ENCODE measurements around the gene NAIF1. TPM values are rescaled to one million over a fixed set of nuclear protein-coding genes. Genes with fewer than 3 reads are reported as not detected.

NAIF1 gene
- total and polyA plus RNA-seq, 5 donors from 2014 or later = 7.8 to 16.8 (median 12.9) TPM

DNA sequence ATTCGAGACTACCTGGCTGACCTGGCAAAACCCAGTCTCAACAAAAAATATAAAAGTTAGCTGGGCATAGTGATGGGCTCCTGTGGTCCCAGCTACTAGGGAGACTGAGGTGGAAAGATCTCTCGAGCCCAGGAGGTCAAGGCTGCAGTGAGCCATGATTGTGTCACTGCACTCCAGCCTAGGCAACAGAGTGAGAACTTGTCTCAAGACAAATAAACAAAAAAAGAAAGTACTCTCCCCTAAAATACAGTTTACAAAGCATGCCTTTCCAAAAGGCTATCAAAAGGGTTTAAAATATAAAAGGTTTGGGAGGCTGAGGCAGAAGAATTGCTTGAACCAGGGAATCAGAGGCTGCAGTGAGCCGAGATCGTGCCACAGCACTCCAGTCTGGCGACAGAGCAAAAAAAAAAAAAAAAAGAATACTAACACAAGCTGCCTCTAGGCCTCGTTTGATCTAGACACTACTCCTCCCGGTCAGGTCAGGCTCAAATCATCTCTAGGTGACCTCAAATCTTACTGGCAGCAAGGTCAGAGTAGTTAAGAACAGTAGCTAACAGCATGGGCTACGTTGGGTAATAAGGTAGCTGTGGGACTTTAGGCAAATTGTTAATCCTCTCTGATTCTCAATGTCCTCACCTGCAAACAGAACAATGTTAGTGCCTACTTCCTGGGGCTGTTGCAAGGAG, 9.3 kb downstream of the NAIF1 start:
- Histone ChIP-seq H3K27me3 (ENCODE audit: control insufficient read depth, insufficient read depth, low read length) (no peaks in the 10 kb centered on the region), H3K9me3 (ENCODE audit: control insufficient read depth in 2 of 2, low read length in 2 of 2) (no peaks in the 10 kb centered on the region), H3K4me3 (ENCODE audit: low read depth, low read length) (no peak overlapping the region), H3K4me1 (ENCODE audit: control insufficient read depth, insufficient read depth, low read length, poor library complexity, severe bottlenecking) (peaks cover 25% of the 10 kb centered on the region), H3K27ac (ENCODE audit: insufficient read depth, low read length, poor library complexity, severe bottlenecking) (no peak overlapping the region), H3K36me3 (ENCODE audit: control insufficient read depth, insufficient read depth, low read length) (peaks cover 3% of the 10 kb centered on the region)
- ATAC-seq (ENCODE audit: low read depth in 2 of 2) (no peak), DNase-seq (no peak)
- peaks cover 6 to 25% (median 13%) of the 10 kb centered on the region in 4 donors for H3K4me1 Mint-ChIP-seq
- peak overlapping the region in 2 of 3 donors; percentile 7 to 58 for H3K27ac Mint-ChIP-seq
- no peaks in the 10 kb centered on the region for H3K27me3 Mint-ChIP-seq
- H3K36me3 Mint-ChIP-seq = peaks cover 4% of the 10 kb centered on the region
- H3K9me3 Mint-ChIP-seq = no peaks in the 10 kb centered on the region
- H3K4me3 Mint-ChIP-seq = no peak overlapping the region

DNA sequence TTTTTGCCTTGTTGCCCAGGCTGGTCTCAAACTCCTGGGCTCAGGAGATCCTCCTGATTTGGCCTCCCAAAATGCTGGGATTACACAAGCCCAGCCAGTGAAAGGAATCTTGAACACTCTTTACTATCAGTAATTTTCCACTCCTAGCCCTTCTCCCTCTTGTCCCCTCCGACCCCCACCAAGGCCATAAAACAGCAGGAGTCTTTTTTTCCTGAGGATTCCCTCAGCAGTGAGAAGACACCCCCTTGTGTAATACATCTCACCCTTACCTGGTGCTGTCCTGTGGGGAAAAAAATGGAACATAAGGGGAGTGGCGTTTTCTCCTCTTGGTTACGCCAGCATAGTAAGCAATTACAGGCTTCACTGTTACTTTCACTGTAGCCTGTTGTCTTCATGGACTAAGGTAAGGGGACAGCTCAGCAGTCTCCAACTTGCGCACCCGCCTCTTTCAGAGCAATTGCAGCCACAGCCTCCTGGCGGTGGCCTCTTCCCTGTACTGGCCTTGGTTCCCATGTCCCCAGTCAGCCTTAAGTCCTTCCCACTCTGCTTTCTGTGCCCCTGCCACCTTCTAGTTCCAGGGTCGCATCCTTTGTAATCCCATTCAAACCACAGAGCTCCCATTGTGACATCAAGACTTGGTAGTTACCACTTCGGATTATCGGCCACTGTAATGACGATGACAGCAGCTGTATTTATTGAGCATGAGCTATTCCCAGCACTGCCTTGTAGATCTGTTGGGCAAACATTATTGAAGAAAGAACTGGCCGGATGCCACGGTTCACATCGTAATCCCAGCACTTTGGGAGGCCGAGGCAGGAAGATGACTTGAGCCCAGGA, 10.0 kb downstream of the NAIF1 start:
- Histone ChIP-seq H3K27ac (ENCODE audit: insufficient read depth, low read length, poor library complexity, severe bottlenecking) (no peak overlapping the region), H3K9me3 (ENCODE audit: control insufficient read depth in 2 of 2, low read length in 2 of 2) (no peaks in the 10 kb centered on the region), H3K27me3 (ENCODE audit: control insufficient read depth, insufficient read depth, low read length) (no peaks in the 10 kb centered on the region), H3K36me3 (ENCODE audit: control insufficient read depth, insufficient read depth, low read length) (peaks cover 3% of the 10 kb centered on the region), H3K4me1 (ENCODE audit: control insufficient read depth, insufficient read depth, low read length, poor library complexity, severe bottlenecking) (peaks cover 18% of the 10 kb centered on the region), H3K4me3 (ENCODE audit: low read depth, low read length) (no peak overlapping the region)
- DNase-seq (no peak), ATAC-seq (ENCODE audit: low read depth in 2 of 2) (no peak)
- H3K4me1 Mint-ChIP-seq = peaks cover 6 to 17% (median 10%) of the 10 kb centered on the region in 4 donors
- peaks cover under 1% of the 10 kb centered on the region for H3K36me3 Mint-ChIP-seq
- H3K27ac Mint-ChIP-seq = peak overlapping the region in 1 of 3 donors; percentile 58
- no peak overlapping the region for H3K4me3 Mint-ChIP-seq
- H3K27me3 Mint-ChIP-seq = no peaks in the 10 kb centered on the region
- H3K9me3 Mint-ChIP-seq = no peaks in the 10 kb centered on the region

DNA sequence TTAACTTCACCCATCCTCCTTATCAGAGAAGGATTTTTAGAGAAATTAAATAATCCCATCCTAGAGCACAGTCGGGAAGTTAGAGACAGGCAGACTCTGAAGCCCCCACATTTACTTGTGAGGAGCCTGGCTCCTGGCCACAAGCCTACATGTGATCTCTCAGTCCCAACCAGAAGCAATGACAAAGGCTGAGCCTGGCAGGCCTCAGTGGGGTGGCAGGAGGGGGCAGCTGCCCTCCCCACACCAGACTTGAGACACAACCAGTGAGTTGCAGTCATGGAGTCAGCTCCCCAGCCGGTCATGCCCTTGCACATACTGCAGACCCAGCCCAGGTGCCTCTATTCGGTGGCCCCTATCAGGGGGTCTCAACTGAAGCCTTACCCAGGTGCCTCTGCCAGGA, 11.0 kb downstream of the NAIF1 start:
- no peak overlapping the region for H3K27ac ChIP-seq (ENCODE audit: insufficient read depth, low read length, poor library complexity, severe bottlenecking)
- no peaks in the 10 kb centered on the region for H3K27me3 Mint-ChIP-seq

DNA sequence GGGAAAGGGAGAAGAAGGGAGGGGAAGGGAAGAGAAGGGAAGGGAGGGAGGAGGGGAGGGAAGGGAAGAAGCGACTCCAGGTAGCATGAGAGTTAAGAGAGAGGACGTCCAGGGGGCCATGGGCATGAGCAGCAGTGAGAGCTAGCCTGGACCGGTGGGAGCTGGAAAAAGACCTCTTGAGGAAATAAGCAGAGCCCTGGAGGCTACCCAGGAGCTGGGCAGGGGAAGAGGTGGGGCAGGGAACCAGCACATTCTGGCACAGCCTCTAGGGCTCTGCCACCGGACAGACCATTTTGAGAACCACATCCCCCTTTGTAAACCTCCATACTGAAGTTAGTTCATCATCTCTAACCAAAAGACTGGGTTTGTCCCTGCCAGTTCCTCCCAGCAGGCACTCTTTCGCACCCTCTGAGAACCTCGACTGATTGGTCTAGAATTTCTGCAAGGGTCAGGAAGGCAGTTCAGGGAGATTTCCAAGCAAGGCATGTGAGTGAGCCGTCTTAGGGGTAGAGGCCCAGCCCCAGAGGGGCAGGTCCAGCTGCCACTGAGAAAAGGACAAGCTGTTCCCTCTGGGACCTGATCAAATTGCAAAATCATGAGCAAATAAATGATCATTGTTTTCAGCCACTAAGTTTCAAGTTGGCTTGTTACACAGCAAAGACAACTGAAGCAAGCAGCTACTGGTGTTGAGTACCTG, 11.6 kb downstream of the NAIF1 start:
- peaks cover 3% of the 10 kb centered on the region for H3K4me1 ChIP-seq (ENCODE audit: control insufficient read depth, insufficient read depth, low read length, poor library complexity, severe bottlenecking)
- no peaks in the 10 kb centered on the region for H3K27me3 ChIP-seq (ENCODE audit: control insufficient read depth, insufficient read depth, low read length)
- ATAC-seq (ENCODE audit: low read depth in 2 of 2) (peak in 1 of 2 donors; percentile 11), DNase-seq (no peak)
- Mint-ChIP-seq H3K27me3 (no peaks in the 10 kb centered on the region), H3K36me3 (no peaks in the 10 kb centered on the region), H3K27ac (no peak overlapping the region), H3K9me3 (no peaks in the 10 kb centered on the region), H3K4me1 (peaks cover 0 to 2% (median 0%) of the 10 kb centered on the region in 4 donors), H3K4me3 (no peak overlapping the region)
- H3K4me3 ChIP-seq (ENCODE audit: low read depth, low read length) = no peak overlapping the region
- no peak overlapping the region for H3K27ac ChIP-seq (ENCODE audit: insufficient read depth, low read length, poor library complexity, severe bottlenecking)
- no peaks in the 10 kb centered on the region for H3K36me3 ChIP-seq (ENCODE audit: control insufficient read depth, insufficient read depth, low read length)
- no peaks in the 10 kb centered on the region for H3K9me3 ChIP-seq (ENCODE audit: control insufficient read depth in 2 of 2, low read length in 2 of 2)

More for the DNA sequence above, 11.0 kb downstream of the NAIF1 start:
- H3K9me3 ChIP-seq (ENCODE audit: control insufficient read depth in 2 of 2, low read length in 2 of 2) = no peaks in the 10 kb centered on the region
- no peaks in the 10 kb centered on the region for H3K27me3 ChIP-seq (ENCODE audit: control insufficient read depth, insufficient read depth, low read length)
- Mint-ChIP-seq H3K4me1 (peaks cover 1 to 7% (median 3%) of the 10 kb centered on the region in 4 donors), H3K9me3 (no peaks in the 10 kb centered on the region), H3K4me3 (no peak overlapping the region), H3K27ac (no peak overlapping the region), H3K36me3 (no peaks in the 10 kb centered on the region)
- H3K4me1 ChIP-seq (ENCODE audit: control insufficient read depth, insufficient read depth, low read length, poor library complexity, severe bottlenecking) = peaks cover 9% of the 10 kb centered on the region
- no peaks in the 10 kb centered on the region for H3K36me3 ChIP-seq (ENCODE audit: control insufficient read depth, insufficient read depth, low read length)
- DNase-seq (no peak), ATAC-seq (ENCODE audit: low read depth in 2 of 2) (no peak)
- no peak overlapping the region for H3K4me3 ChIP-seq (ENCODE audit: low read depth, low read length)

DNA sequence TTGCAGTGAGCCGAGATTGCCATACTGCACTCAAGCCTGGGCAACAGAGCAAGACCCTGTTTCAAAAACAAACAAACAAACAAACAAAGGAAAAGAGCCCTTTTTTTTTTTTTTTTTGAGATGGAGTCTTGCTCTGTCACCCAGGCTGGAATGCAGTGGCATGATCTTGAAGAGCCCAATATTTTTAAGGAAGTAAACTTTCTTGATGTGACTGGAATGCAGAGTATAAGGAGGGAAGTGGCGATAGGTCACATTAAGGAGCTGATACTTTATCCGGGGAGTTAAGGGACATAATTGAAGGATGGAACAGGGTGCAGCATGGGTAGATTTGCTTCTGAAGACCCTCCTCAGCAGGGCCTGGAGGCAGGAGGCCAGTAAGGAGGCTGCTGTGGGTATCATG, 13.0 kb downstream of the NAIF1 start:
- no peaks in the 10 kb centered on the region for H3K36me3 Mint-ChIP-seq
- Histone ChIP-seq H3K27ac (ENCODE audit: insufficient read depth, low read length, poor library complexity, severe bottlenecking) (no peak overlapping the region), H3K4me1 (ENCODE audit: control insufficient read depth, insufficient read depth, low read length, poor library complexity, severe bottlenecking) (no peaks in the 10 kb centered on the region)

DNA sequence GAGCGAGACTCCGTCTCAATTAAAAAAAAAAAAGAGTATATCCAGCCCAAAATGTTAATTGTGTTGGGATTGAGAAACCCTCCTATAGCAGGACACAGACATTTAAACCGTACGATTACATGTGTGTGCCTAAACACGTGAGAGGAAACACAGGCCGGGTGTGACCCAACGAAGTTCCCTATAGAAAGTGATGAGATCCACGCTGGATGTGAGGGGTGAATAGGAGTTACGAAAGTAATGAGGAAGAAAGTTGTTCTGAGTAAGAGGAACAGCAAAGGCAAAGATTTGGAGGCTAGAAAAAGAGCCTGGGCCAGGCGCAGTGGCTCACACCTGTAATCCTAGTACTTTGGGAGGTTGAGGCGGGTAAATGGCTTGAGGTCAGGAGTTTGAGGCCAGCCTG, 13.6 kb downstream of the NAIF1 start:
- no peak overlapping the region for H3K4me3 ChIP-seq (ENCODE audit: low read depth, low read length)
- no peaks in the 10 kb centered on the region for H3K4me1 ChIP-seq (ENCODE audit: control insufficient read depth, insufficient read depth, low read length, poor library complexity, severe bottlenecking)
- no peak overlapping the region for H3K27ac ChIP-seq (ENCODE audit: insufficient read depth, low read length, poor library complexity, severe bottlenecking)
- Mint-ChIP-seq H3K4me3 (no peak overlapping the region), H3K4me1 (peaks cover 0 to 2% (median under 1%) of the 10 kb centered on the region in 4 donors), H3K27ac (no peak overlapping the region), H3K27me3 (no peaks in the 10 kb centered on the region), H3K9me3 (peaks cover 0 to 1% (median 0%) of the 10 kb centered on the region in 7 donors), H3K36me3 (no peaks in the 10 kb centered on the region)
- no peaks in the 10 kb centered on the region for H3K9me3 ChIP-seq (ENCODE audit: control insufficient read depth in 2 of 2, low read length in 2 of 2)
- DNase-seq (no peak), ATAC-seq (ENCODE audit: low read depth in 2 of 2) (no peak)
- H3K36me3 ChIP-seq (ENCODE audit: control insufficient read depth, insufficient read depth, low read length) = no peaks in the 10 kb centered on the region
- no peaks in the 10 kb centered on the region for H3K27me3 ChIP-seq (ENCODE audit: control insufficient read depth, insufficient read depth, low read length)

More for the DNA sequence above, 13.0 kb downstream of the NAIF1 start:
- no peaks in the 10 kb centered on the region for H3K27me3 Mint-ChIP-seq
- Histone ChIP-seq H3K36me3 (ENCODE audit: control insufficient read depth, insufficient read depth, low read length) (no peaks in the 10 kb centered on the region), H3K9me3 (ENCODE audit: control insufficient read depth in 2 of 2, low read length in 2 of 2) (no peaks in the 10 kb centered on the region), H3K27me3 (ENCODE audit: control insufficient read depth, insufficient read depth, low read length) (no peaks in the 10 kb centered on the region), H3K4me3 (ENCODE audit: low read depth, low read length) (no peak overlapping the region)
- H3K27ac Mint-ChIP-seq = peak overlapping the region in 1 of 3 donors; percentile 51
- ATAC-seq (ENCODE audit: low read depth in 2 of 2) (no peak), DNase-seq (no peak)
- H3K4me1 Mint-ChIP-seq = peaks cover 0 to 2% (median 0%) of the 10 kb centered on the region in 4 donors
- H3K9me3 Mint-ChIP-seq = no peaks in the 10 kb centered on the region
- H3K4me3 Mint-ChIP-seq = no peak overlapping the region

DNA sequence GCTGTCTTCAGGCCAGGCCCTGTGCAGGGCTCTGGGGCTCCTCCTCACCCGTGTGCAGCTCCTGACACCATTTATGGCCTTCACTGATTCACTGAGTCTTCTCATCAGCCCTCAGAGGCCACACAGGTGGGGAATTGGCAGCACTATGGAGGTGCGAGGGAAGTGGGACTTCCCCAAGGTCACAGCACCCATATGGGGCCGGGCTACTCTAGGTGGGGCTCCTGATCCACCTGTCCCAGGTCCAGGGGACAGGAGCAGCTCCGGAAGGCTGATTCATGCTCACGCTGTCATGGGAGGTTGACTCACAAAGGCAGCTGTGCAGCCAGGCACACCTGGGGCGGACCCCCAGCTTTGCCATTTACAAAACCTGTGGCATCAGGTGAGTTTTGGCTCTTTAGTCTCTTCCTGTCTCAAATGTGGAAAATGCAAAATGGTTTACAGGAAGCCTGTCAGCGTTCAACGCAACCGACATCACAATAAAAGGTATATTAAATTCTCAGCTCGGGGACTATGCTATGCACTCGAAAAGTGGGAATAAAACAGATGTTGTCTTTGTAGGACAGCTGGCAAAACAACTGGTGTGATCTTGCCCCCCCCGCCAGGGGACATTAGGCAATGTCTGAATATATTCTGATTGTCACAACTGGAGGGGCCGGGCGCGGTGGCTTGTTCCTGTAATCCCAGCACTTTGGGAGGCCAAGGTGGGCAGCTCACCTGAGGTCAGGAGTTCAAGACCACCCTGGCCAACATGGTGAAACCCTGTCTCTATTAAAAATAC, 15.0 kb downstream of the NAIF1 start:
- Histone ChIP-seq H3K36me3 (ENCODE audit: control insufficient read depth, insufficient read depth, low read length) (no peaks in the 10 kb centered on the region), H3K4me1 (ENCODE audit: control insufficient read depth, insufficient read depth, low read length, poor library complexity, severe bottlenecking) (no peaks in the 10 kb centered on the region), H3K27ac (ENCODE audit: insufficient read depth, low read length, poor library complexity, severe bottlenecking) (no peak overlapping the region), H3K27me3 (ENCODE audit: control insufficient read depth, insufficient read depth, low read length) (no peaks in the 10 kb centered on the region), H3K9me3 (ENCODE audit: control insufficient read depth in 2 of 2, low read length in 2 of 2) (no peaks in the 10 kb centered on the region), H3K4me3 (ENCODE audit: low read depth, low read length) (no peak overlapping the region)
- ATAC-seq (ENCODE audit: low read depth in 2 of 2) = no peak
- no peaks in the 10 kb centered on the region for H3K36me3 Mint-ChIP-seq
- H3K27ac Mint-ChIP-seq = no peak overlapping the region
- H3K4me1 Mint-ChIP-seq = peaks cover 0 to 2% (median under 1%) of the 10 kb centered on the region in 4 donors
- H3K4me3 Mint-ChIP-seq = no peak overlapping the region
- no peaks in the 10 kb centered on the region for H3K27me3 Mint-ChIP-seq
- H3K9me3 Mint-ChIP-seq = peaks cover 0 to 1% (median 0%) of the 10 kb centered on the region in 7 donors
- DNase-seq = no peak
